ENCODE results near the gene CCL4. TPM values are rescaled to one million over a fixed set of nuclear protein-coding genes. Genes with fewer than 3 reads are reported as not detected.

Gene CCL4
- total RNA-seq, 1 experiment from 2014 or later: 1.2 TPM

Other genes with a start within 250 kb of the CCL4 start
- not detected for gene HEATR9, start 234.9 kb upstream of the CCL4 start, total RNA-seq (2021; ENCODE audit: unreplicated experiment)
- 0.34 TPM for gene CCL5, start 223.5 kb upstream of the CCL4 start, total RNA-seq (2021; ENCODE audit: unreplicated experiment)
- gene RDM1, start 173.1 kb upstream of the CCL4 start, total RNA-seq (2021; ENCODE audit: unreplicated experiment): 11.7 TPM
- gene LYZL6, start 160.1 kb upstream of the CCL4 start, total RNA-seq (2021; ENCODE audit: unreplicated experiment): not detected
- gene CCL16, start 122.3 kb upstream of the CCL4 start, total RNA-seq (2021; ENCODE audit: unreplicated experiment): not detected
- gene CCL14, start 117.1 kb upstream of the CCL4 start, total RNA-seq (2021; ENCODE audit: unreplicated experiment): not detected
- gene CCL15, start 102.3 kb upstream of the CCL4 start, total RNA-seq (2021; ENCODE audit: unreplicated experiment): not detected
- gene CCL23, start 85.9 kb upstream of the CCL4 start, total RNA-seq (2021; ENCODE audit: unreplicated experiment): not detected
- gene CCL18, start 39.6 kb upstream of the CCL4 start, total RNA-seq (2021; ENCODE audit: unreplicated experiment): not detected
- gene CCL3, start 13.7 kb upstream of the CCL4 start, total RNA-seq (2021; ENCODE audit: unreplicated experiment): 0.98 TPM
- gene TBC1D3B, start 72.8 kb downstream of the CCL4 start, total RNA-seq (2021; ENCODE audit: unreplicated experiment): 11.3 TPM
- 0.30 TPM for gene CCL3L1, start 92.9 kb downstream of the CCL4 start, total RNA-seq (2021; ENCODE audit: unreplicated experiment)
- 0.37 TPM for gene CCL4L2, start 107.2 kb downstream of the CCL4 start, total RNA-seq (2021; ENCODE audit: unreplicated experiment)
- gene TBC1D3I, start 160.7 kb downstream of the CCL4 start, total RNA-seq (2021; ENCODE audit: unreplicated experiment): 0.17 TPM
- gene TBC1D3G, start 220.1 kb downstream of the CCL4 start, total RNA-seq (2021; ENCODE audit: unreplicated experiment): not detected